Measurements from ENCODE around the gene CHST11. TPM values are rescaled to one million over a fixed set of nuclear protein-coding genes. Genes with fewer than 3 reads are reported as not detected.

Gene CHST11
- total RNA-seq, 2 experiments from 2014 or later: 53.4 to 53.6 TPM

DNA sequence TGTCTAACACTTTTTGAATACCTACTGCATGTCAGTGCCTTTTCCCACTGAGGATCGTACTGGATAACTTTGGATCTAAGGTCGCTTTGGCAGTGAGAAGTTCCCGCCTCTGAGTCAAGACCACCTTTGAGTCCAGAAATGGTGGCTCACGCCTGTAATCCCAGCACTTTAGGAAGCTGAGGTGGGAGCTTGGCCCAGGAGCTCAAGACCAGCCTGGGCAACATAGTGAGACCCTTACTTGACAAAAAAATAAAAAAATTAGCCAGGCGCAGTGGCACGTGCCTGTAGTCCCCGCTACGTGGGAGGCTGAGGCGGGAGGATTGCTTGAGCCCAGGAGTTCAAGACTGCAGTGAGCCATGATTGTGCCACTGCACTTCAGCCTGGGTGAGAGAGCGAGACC, 61.1 kb downstream of the CHST11 start:
- peaks cover 39% of the 10 kb centered on the region for H3K4me1 ChIP-seq (ENCODE audit: insufficient read depth, low read length)
- Mint-ChIP-seq H3K27me3 (no peaks in the 10 kb centered on the region), H3K4me1 (ENCODE audit: low read depth) (peaks cover 87% of the 10 kb centered on the region), H3K27ac (no peak overlapping the region), H3K4me3 (no peak overlapping the region), H3K9me3 (no peaks in the 10 kb centered on the region), H3K36me3 (ENCODE audit: low read depth) (no peaks in the 10 kb centered on the region)
- H3K27ac ChIP-seq (ENCODE audit: low read depth in 1 of 2, low read length in 2 of 2): no peak overlapping the region
- H3K4me3 ChIP-seq (ENCODE audit: low read length): no peak overlapping the region
- no peaks in the 10 kb centered on the region for H3K27me3 ChIP-seq (ENCODE audit: control insufficient read depth in 1 of 2, insufficient read depth in 2 of 2, low read length in 2 of 2)
- H3K36me3 ChIP-seq (ENCODE audit: insufficient read depth, low read length): no peaks in the 10 kb centered on the region
- DNase-seq (no peak), ATAC-seq (ENCODE audit: poor library complexity) (no peak)
- intact Hi-C loops (cut with DNase I, micrococcal nuclease): loop anchor here in 1 of 2 experiments (5.0 kb wide), 1 partner anchor 136 kb away; no protein-coding TSS in a partner anchor
- no peaks in the 10 kb centered on the region for H3K9me3 ChIP-seq (ENCODE audit: control insufficient read depth in 1 of 2, insufficient read depth in 1 of 2, low read length in 2 of 2)
- ChIA-PET POLR2A (interaction anchor here (0.6 kb wide), 1 partner anchor 13 kb away, joined by 3 read pairs; no protein-coding TSS in a partner anchor), CTCF (interaction anchor here (2.1 kb wide), 1 partner anchor 136 kb away, joined by 7 read pairs; no protein-coding TSS in a partner anchor)
- TF ChIP-seq, protein P1, sequence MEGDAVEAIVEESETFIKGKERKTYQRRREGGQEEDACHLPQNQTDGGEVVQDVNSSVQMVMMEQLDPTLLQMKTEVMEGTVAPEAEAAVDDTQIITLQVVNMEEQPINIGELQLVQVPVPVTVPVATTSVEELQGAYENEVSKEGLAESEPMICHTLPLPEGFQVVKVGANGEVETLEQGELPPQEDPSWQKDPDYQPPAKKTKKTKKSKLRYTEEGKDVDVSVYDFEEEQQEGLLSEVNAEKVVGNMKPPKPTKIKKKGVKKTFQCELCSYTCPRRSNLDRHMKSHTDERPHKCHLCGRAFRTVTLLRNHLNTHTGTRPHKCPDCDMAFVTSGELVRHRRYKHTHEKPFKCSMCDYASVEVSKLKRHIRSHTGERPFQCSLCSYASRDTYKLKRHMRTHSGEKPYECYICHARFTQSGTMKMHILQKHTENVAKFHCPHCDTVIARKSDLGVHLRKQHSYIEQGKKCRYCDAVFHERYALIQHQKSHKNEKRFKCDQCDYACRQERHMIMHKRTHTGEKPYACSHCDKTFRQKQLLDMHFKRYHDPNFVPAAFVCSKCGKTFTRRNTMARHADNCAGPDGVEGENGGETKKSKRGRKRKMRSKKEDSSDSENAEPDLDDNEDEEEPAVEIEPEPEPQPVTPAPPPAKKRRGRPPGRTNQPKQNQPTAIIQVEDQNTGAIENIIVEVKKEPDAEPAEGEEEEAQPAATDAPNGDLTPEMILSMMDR (IDR thresholded peaks at IDR 0.05): no peak

DNA sequence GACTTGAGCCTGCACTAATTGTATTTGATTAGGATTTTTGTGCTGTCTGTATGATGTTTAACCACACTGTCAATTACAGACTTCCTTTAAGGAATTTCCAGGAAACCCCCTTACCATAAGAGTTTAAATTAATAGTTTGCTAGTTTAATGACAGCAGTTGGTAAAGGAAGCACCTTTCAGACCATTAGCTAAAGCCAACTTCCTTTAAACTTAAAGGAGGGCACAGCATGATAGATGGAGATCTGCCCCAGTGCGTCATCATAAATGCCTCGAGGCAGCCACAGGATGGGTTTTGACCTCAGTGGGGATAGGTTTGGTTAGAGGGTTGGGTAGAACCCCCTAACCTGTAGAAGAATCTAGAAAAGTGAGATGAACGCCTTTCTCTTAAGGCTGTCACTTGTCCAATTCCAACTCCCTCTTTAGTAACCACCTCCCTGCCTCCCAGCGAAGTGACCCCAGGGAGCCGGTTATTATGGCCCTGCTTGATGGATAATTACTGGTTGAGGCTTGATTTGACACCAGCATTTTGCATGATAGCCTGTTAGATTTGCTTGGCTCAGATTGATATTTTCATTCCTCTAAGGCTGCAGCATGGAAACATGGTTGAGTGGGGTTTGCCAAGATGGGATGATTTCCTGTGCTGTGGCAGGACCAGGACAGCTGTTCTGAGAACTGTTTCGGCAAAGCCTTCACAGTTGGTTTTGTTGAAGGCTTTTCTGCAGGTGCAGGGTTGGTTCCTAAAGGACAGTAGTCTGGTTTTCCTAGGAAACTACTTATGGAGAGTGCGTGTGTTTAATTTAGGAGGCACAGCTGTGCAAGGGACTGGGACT, 62.7 kb downstream of the CHST11 start:
- POLR2A ChIA-PET: no interaction called here
- Mint-ChIP-seq H3K4me1 (ENCODE audit: low read depth) (peaks cover 95% of the 10 kb centered on the region), H3K36me3 (ENCODE audit: low read depth) (no peaks in the 10 kb centered on the region), H3K9me3 (no peaks in the 10 kb centered on the region), H3K27me3 (no peaks in the 10 kb centered on the region), H3K4me3 (peak overlapping the region; percentile 1), H3K27ac (peak overlapping the region; percentile 52)
- intact Hi-C loops (cut with DNase I, micrococcal nuclease): loop anchor here in 1 of 2 experiments (5.0 kb wide), 1 partner anchor 137 kb away; no protein-coding TSS in a partner anchor
- Histone ChIP-seq H3K27ac (ENCODE audit: low read depth in 1 of 2, low read length in 2 of 2) (no peak overlapping the region), H3K4me1 (ENCODE audit: insufficient read depth, low read length) (peaks cover 43% of the 10 kb centered on the region), H3K36me3 (ENCODE audit: insufficient read depth, low read length) (no peaks in the 10 kb centered on the region), H3K9me3 (ENCODE audit: control insufficient read depth in 1 of 2, insufficient read depth in 1 of 2, low read length in 2 of 2) (no peaks in the 10 kb centered on the region), H3K4me3 (ENCODE audit: low read length) (no peak overlapping the region), H3K27me3 (ENCODE audit: control insufficient read depth in 1 of 2, insufficient read depth in 2 of 2, low read length in 2 of 2) (no peaks in the 10 kb centered on the region)
- CTCF ChIA-PET: interaction anchor here (0.7 to 1.6 kb wide), 3 partner anchors 62 to 539 kb away, joined by 3 to 6 read pairs (median 4); partner anchors contain the start of gene CHST11
- DNase-seq (peak in 7 of 14 experiments; percentile 16 to 68 (median 30)), ATAC-seq (ENCODE audit: poor library complexity) (peak; percentile 83)
- TF ChIP-seq, protein P1 (IDR thresholded peaks at IDR 0.05): no peak

DNA sequence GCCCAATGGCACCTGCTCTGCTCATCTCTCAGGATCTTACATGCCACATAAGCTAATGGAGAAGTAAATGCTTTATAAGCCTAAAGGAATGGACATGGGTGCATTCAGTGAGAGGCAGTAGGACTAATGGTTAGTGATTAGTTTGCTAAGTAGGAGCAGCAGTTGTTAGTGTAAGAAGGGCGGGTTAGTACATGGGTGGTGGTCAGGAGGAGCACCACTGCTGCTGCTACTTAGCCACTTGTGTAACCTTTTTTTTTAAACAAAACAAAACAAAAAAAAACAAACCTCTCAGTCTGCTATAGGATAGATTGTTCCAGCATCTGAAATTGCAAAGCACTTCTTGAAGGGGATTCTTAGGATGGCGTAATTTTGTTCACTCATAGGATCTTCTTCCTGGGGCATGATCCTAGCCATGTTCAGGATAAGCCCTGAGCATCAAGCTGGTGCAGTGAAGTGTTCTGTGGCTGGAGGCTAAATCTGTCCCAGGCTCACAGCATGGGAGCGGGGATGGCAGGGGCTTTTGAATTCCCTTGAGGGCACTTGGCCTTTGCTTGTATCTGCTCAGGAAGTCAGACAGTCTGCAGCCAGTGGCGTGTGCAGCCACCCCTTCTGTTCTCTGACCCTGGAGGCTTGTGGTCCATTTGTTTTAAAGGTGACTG, 63.6 kb downstream of the CHST11 start:
- Histone ChIP-seq H3K27me3 (ENCODE audit: control insufficient read depth in 1 of 2, insufficient read depth in 2 of 2, low read length in 2 of 2) (no peaks in the 10 kb centered on the region), H3K9me3 (ENCODE audit: control insufficient read depth in 1 of 2, insufficient read depth in 1 of 2, low read length in 2 of 2) (no peaks in the 10 kb centered on the region), H3K27ac (ENCODE audit: low read depth in 1 of 2, low read length in 2 of 2) (peak overlapping the region in 1 of 2 donors; percentile 7), H3K36me3 (ENCODE audit: insufficient read depth, low read length) (no peaks in the 10 kb centered on the region), H3K4me1 (ENCODE audit: insufficient read depth, low read length) (peaks cover 43% of the 10 kb centered on the region), H3K4me3 (ENCODE audit: low read length) (no peak overlapping the region)
- ATAC-seq (ENCODE audit: poor library complexity) (no peak), DNase-seq (no peak)
- H3K27me3 Mint-ChIP-seq: no peaks in the 10 kb centered on the region
- TF ChIP-seq, protein P1 (IDR thresholded peaks at IDR 0.05): no peak
- intact Hi-C loops (cut with DNase I, micrococcal nuclease): no loop called here
- H3K36me3 Mint-ChIP-seq (ENCODE audit: low read depth): no peaks in the 10 kb centered on the region
- H3K9me3 Mint-ChIP-seq: no peaks in the 10 kb centered on the region
- no peak overlapping the region for H3K4me3 Mint-ChIP-seq
- H3K27ac Mint-ChIP-seq: no peak overlapping the region
- ChIA-PET POLR2A (interaction anchor here (1.1 kb wide), 1 partner anchor 10 kb away, joined by 3 read pairs; no protein-coding TSS in a partner anchor), CTCF (interaction anchor here (1.5 to 1.6 kb wide), 2 partner anchors 63 to 139 kb away, joined by 4 to 6 read pairs; partner anchors contain the start of gene CHST11)
- H3K4me1 Mint-ChIP-seq (ENCODE audit: low read depth): peaks cover 92% of the 10 kb centered on the region

Measured in CD4-positive, alpha-beta T cell (primary cell).